ENCODE data around the gene HIBCH. TPM values are rescaled to one million over a fixed set of nuclear protein-coding genes. Genes with fewer than 3 reads are reported as not detected.

HIBCH gene
- total and polyA plus RNA-seq, 2 experiments from 2014 or later, result 25.7 to 42.3 TPM

- TF ChIP-seq CTCF (conservative IDR thresholded peaks at IDR 0.05; ENCODE audit: low read depth in 2 of 2), result no peak
These were observed 105.0 kb downstream of the HIBCH start (continued) for GRCh38 chr2:190214426-190215194.

- H4K20me1 ChIP-seq (replicated peaks; ENCODE audit: insufficient read depth), result no peaks in the 10 kb centered on the region
- no peaks in the 10 kb centered on the region for H3F3A ChIP-seq (replicated peaks; ENCODE audit: low read depth)
- no peak for DNase-seq (ENCODE audit: low spot score)
- H2AFZ ChIP-seq, result no peak overlapping the region
- ATAC-seq, result no peak
- Mint-ChIP-seq H3K27ac (peak overlapping the region; percentile 28; the same call in 1 of the 2 replicates), H3K9me3 (no peaks in the 10 kb centered on the region), H3K4me1 (peaks cover 37% of the 10 kb centered on the region), H3K27me3 (ENCODE audit: insufficient read depth, low read depth, poor library complexity) (peaks cover 5% of the 10 kb centered on the region), H3K4me3 (no peak overlapping the region; the same call in 2 of the 3 replicates), H3K36me3 (ENCODE audit: low read depth) (no peaks in the 10 kb centered on the region)
- H3K4me2 ChIP-seq, result peak overlapping the region; percentile 16; the same call in 1 of the 2 replicates
- H3K27me3 ChIP-seq (ENCODE audit: insufficient read depth), result no peaks in the 10 kb centered on the region
- no peaks in the 10 kb centered on the region for H3K79me2 ChIP-seq (replicated peaks; ENCODE audit: insufficient read depth)
- peaks cover 36% of the 10 kb centered on the region for H3K4me1 ChIP-seq (ENCODE audit: insufficient read depth)
- H3K4me3 ChIP-seq, result no peak overlapping the region
- H3K36me3 ChIP-seq (ENCODE audit: insufficient read depth), result no peaks in the 10 kb centered on the region
- H3K27ac ChIP-seq (ENCODE audit: low read depth), result 0 out of 2 replicates have a peak overlapping the region, but pooled peaks have one; percentile 64
- no peaks in the 10 kb centered on the region for H3K9me2 ChIP-seq (ENCODE audit: insufficient read depth)
- TF ChIP-seq ETS1 (IDR thresholded peaks at IDR 0.05) (no peak), CTCF (conservative IDR thresholded peaks at IDR 0.05; ENCODE audit: low read depth in 2 of 2) (no peak), EZH2 (IDR thresholded peaks at IDR 0.05; ENCODE audit: low read depth, unreplicated experiment) (no peak), REST (IDR thresholded peaks at IDR 0.05; ENCODE audit: unreplicated experiment) (no peak), POLR2AphosphoS5 (IDR thresholded peaks at IDR 0.05; ENCODE audit: low read depth) (no peak)
These were observed 105.9 kb downstream of the HIBCH start for GRCh38 chr2:190213441-190214335.
